ENCODE results near the gene EMCN. TPM values are rescaled to one million over a fixed set of nuclear protein-coding genes. Genes with fewer than 3 reads are reported as not detected.
A peak's percentile ranks its signal among the peaks of the same experiment; 100 is the strongest.
"Not testable (repeated sequence)": the region's sequence is repeated elsewhere in the genome, so short reads cannot be mapped to it uniquely, and the experiment has no call there.

EMCN gene
- polyA plus RNA-seq, 3 donors: not detected

- Histone ChIP-seq H3K9me3 (replicated peaks in 1 of 2; ENCODE audit: control insufficient read depth in 1 of 2, insufficient read depth in 1 of 2, low read length in 2 of 2) (peaks cover 4 to 21% of the 10 kb centered on the region in 2 donors), H3K4me2 (replicated peaks; ENCODE audit: extremely low read depth, low read length, poor library complexity, severe bottlenecking) (no peak overlapping the region), H3K4me1 (ENCODE audit: control insufficient read depth in 1 of 2, insufficient read depth in 2 of 2, low read length in 2 of 2) (no peaks in the 10 kb centered on the region), H3K79me2 (ENCODE audit: insufficient read depth, low read length) (no peaks in the 10 kb centered on the region), H3K27ac (ENCODE audit: low read depth in 1 of 2, low read length in 2 of 2) (no peak overlapping the region), H3K9ac (ENCODE audit: insufficient read depth, low read length, poor library complexity, severe bottlenecking) (no peak overlapping the region), H4K20me1 (ENCODE audit: insufficient read depth, low read length) (no peaks in the 10 kb centered on the region), H3K4me3 (replicated peaks in 1 of 3; ENCODE audit: low read depth in 2 of 3, low read length in 3 of 3) (no peak overlapping the region), H3K27me3 (ENCODE audit: control insufficient read depth in 2 of 2, insufficient read depth in 2 of 2, low read length in 2 of 2) (no peaks in the 10 kb centered on the region), H3K36me3 (replicated peaks in 1 of 2; ENCODE audit: control insufficient read depth in 1 of 2, insufficient read depth in 2 of 2, low read length in 2 of 2) (no peaks in the 10 kb centered on the region), H2AFZ (ENCODE audit: insufficient read depth, low read depth, low read length, poor library complexity, severe bottlenecking) (no peak overlapping the region)
- intact Hi-C loops (cut with micrococcal nuclease): no loop called here
- WGBS (ENCODE audit: insufficient coverage): 89% methylated on average over 1 of the region's 1 CpG
- no peak for DNase-seq
- TF ChIP-seq CTCF (IDR thresholded peaks at IDR 0.05): no peak
- Mint-ChIP-seq H3K9me3 (peaks cover 3 to 22% (median 11%) of the 10 kb centered on the region in 7 donors), H3K4me1 (no peaks in the 10 kb centered on the region), H3K36me3 (no peaks in the 10 kb centered on the region), H3K4me3 (no peak overlapping the region), H3K27me3 (ENCODE audit: low read depth in 3 of 3) (no peaks in the 10 kb centered on the region), H3K27ac (no peak overlapping the region)
These were observed 161.7 kb downstream of the EMCN start for GRCh38 chr4:100356172-100356571.

- H3K9me3 ChIP-seq (replicated peaks in 1 of 2; ENCODE audit: control insufficient read depth in 1 of 2, insufficient read depth in 1 of 2, low read length in 2 of 2): peaks cover 4 to 12% of the 10 kb centered on the region in 2 donors
- H3K4me2 ChIP-seq (replicated peaks; ENCODE audit: extremely low read depth, low read length, poor library complexity, severe bottlenecking); H3K4me1 ChIP-seq (ENCODE audit: control insufficient read depth in 1 of 2, insufficient read depth in 2 of 2, low read length in 2 of 2); H3K36me3 ChIP-seq (replicated peaks in 1 of 2; ENCODE audit: control insufficient read depth in 1 of 2, insufficient read depth in 2 of 2, low read length in 2 of 2); H3K27ac ChIP-seq (ENCODE audit: low read depth in 1 of 2, low read length in 2 of 2); H3K79me2 ChIP-seq (ENCODE audit: insufficient read depth, low read length); H3K36me3 Mint-ChIP-seq; H3K27me3 Mint-ChIP-seq (ENCODE audit: low read depth in 3 of 3); H3K27me3 ChIP-seq (ENCODE audit: control insufficient read depth in 2 of 2, insufficient read depth in 2 of 2, low read length in 2 of 2); H3K27ac Mint-ChIP-seq; H3K4me3 Mint-ChIP-seq; H3K4me3 ChIP-seq (replicated peaks in 1 of 3; ENCODE audit: low read depth in 2 of 3, low read length in 3 of 3); H3K4me1 Mint-ChIP-seq; H3K9ac ChIP-seq (ENCODE audit: insufficient read depth, low read length, poor library complexity, severe bottlenecking); intact Hi-C loops (cut with micrococcal nuclease); H4K20me1 ChIP-seq (ENCODE audit: insufficient read depth, low read length); H2AFZ ChIP-seq (ENCODE audit: insufficient read depth, low read depth, low read length, poor library complexity, severe bottlenecking): not testable (repeated sequence)
- WGBS (ENCODE audit: insufficient coverage): 92% methylated on average over 2 of the region's 3 CpGs
- H3K9me3 Mint-ChIP-seq: peaks cover under 1 to 11% (median 7%) of the 10 kb centered on the region in 7 donors
- peak in 2 of 3 donors; percentile 5 to 36 for DNase-seq
These were observed 165.5 kb downstream of the EMCN start for GRCh38 chr4:100352352-100352751.

All from CD14-positive monocyte (primary cell).